HEK293 (cell line): Measurements from ENCODE around the gene SAE1.

ENCODE experiments used
- BCL11A ChIP-seq: fragments of 450-650 bp; formaldehyde crosslinking; IDR thresholded peaks from 2 replicates; pipeline ENCODE4 v1.5.1; 2016; ENCODE audit warnings: low read depth, missing biosample characterization, missing genetic modification characterization
- KLF10 ChIP-seq: fragments of 450-650 bp; IDR thresholded peaks from 2 replicates; pipeline ENCODE4 v1.5.1; 2018; ENCODE audit warnings: missing biosample characterization, mild to moderate bottlenecking, missing genetic modification characterization
- KLF16 ChIP-seq: fragments of 450-650 bp; formaldehyde crosslinking; IDR thresholded peaks from 2 replicates; pipeline ENCODE4 v1.5.1; 2017; ENCODE audit warnings: missing biosample characterization, missing genetic modification characterization
- KLF7 ChIP-seq: fragments of 450-650 bp; formaldehyde crosslinking; IDR thresholded peaks from 2 replicates; pipeline ENCODE4 v1.5.1; 2016; ENCODE audit warnings: missing biosample characterization, missing genetic modification characterization, borderline replicate concordance
- SALL2 ChIP-seq: fragments of 450-650 bp; formaldehyde crosslinking; IDR thresholded peaks from 2 replicates; pipeline ENCODE4 v1.5.0; 2017; ENCODE audit warnings: missing biosample characterization, mild to moderate bottlenecking, missing genetic modification characterization, borderline replicate concordance
- ZBTB21 ChIP-seq: fragments of 450-650 bp; formaldehyde crosslinking; IDR thresholded peaks from 2 replicates; pipeline ENCODE4 v1.5.1; 2017; ENCODE audit warnings: missing biosample characterization, missing genetic modification characterization
- ZNF174 ChIP-seq: fragments of 450-650 bp; formaldehyde crosslinking; IDR thresholded peaks from 2 replicates; pipeline ENCODE4 v1.5.0; 2017; ENCODE audit warnings: missing biosample characterization, mild to moderate bottlenecking, missing genetic modification characterization
- ZNF184 ChIP-seq: fragments of 450-650 bp; IDR thresholded peaks from 2 replicates; pipeline ENCODE4 v1.5.1; 2018; ENCODE audit warnings: missing biosample characterization, mild to moderate bottlenecking, missing genetic modification characterization
- ZNF2 ChIP-seq: fragments of 450-650 bp; formaldehyde crosslinking; IDR thresholded peaks from 2 replicates; pipeline ENCODE4 v1.5.1; 2016; ENCODE audit warnings: missing biosample characterization, missing genetic modification characterization
- ZNF214 ChIP-seq: fragments of 450-650 bp; formaldehyde crosslinking; IDR thresholded peaks from 2 replicates; pipeline ENCODE4 v1.5.1; 2017; ENCODE audit warnings: missing biosample characterization, mild to moderate bottlenecking, missing genetic modification characterization, borderline replicate concordance
- ZNF473 ChIP-seq: fragments of 450-650 bp; formaldehyde crosslinking; IDR thresholded peaks from 2 replicates; pipeline ENCODE4 v1.5.1; 2017; ENCODE audit warnings: missing biosample characterization, missing genetic modification characterization
- ZNF555 ChIP-seq: fragments of 450-650 bp; formaldehyde crosslinking; conservative IDR thresholded peaks from 2 replicates; pipeline ENCODE4 v1.5.1; 2017; ENCODE audit warnings: missing biosample characterization, mild to moderate bottlenecking, missing genetic modification characterization, inconsistent platforms
- ZNF600 ChIP-seq: fragments of 450-650 bp; formaldehyde crosslinking; IDR thresholded peaks from 2 replicates; pipeline ENCODE4 v1.5.1; 2016; ENCODE audit warnings: missing biosample characterization, missing genetic modification characterization
- ZNF629 ChIP-seq: fragments of 450-650 bp; formaldehyde crosslinking; IDR thresholded peaks from 2 replicates; pipeline ENCODE4 v1.5.1; 2017; ENCODE audit warnings: missing biosample characterization, missing genetic modification characterization
- ZNF660 ChIP-seq: fragments of 450-650 bp; IDR thresholded peaks from 2 replicates; pipeline ENCODE4 v1.5.1; 2018; ENCODE audit warnings: missing biosample characterization, mild to moderate bottlenecking, missing genetic modification characterization
- ZNF768 ChIP-seq: fragments of 450-650 bp; formaldehyde crosslinking; IDR thresholded peaks from 2 replicates; pipeline ENCODE4 v1.5.1; 2018; ENCODE audit warnings: missing biosample characterization, mild to moderate bottlenecking, missing genetic modification characterization
- ZNF785 ChIP-seq: fragments of 450-650 bp; formaldehyde crosslinking; IDR thresholded peaks from 2 replicates; pipeline ENCODE4 v1.5.1; 2016; ENCODE audit warnings: missing biosample characterization, missing genetic modification characterization
- ZSCAN30 ChIP-seq: fragments of 450-650 bp; IDR thresholded peaks from 2 replicates; pipeline ENCODE4 v1.5.1; 2018; ENCODE audit warnings: missing biosample characterization, mild to moderate bottlenecking, missing genetic modification characterization, moderate library complexity
- TF ChIP-seq, protein P1 (sequence below): fragments of 450-650 bp; formaldehyde crosslinking; IDR thresholded peaks from 2 replicates; pipeline ENCODE4 v1.5.1; 2017; ENCODE audit warnings: missing biosample characterization, missing genetic modification characterization
- TF ChIP-seq, protein P2 (sequence below): fragments of 450-650 bp; formaldehyde crosslinking; IDR thresholded peaks from 2 replicates; pipeline ENCODE4 v1.5.1; 2016; ENCODE audit warnings: missing biosample characterization, missing genetic modification characterization
- TF ChIP-seq, protein P3 (sequence below): fragments of 450-650 bp; formaldehyde crosslinking; IDR thresholded peaks from 2 replicates; pipeline ENCODE4 v1.5.1; 2016; ENCODE audit warnings: missing biosample characterization, missing genetic modification characterization, borderline replicate concordance
- TF ChIP-seq, protein P4 (sequence below): fragments of 450-650 bp; formaldehyde crosslinking; IDR thresholded peaks from 2 replicates; pipeline ENCODE4 v1.5.1; 2017; ENCODE audit warnings: missing biosample characterization, missing genetic modification characterization
- TF ChIP-seq, protein P5 (sequence below): sonication (generic); formaldehyde crosslinking; IDR thresholded peaks from 2 replicates; pipeline ENCODE4 v1.8.1; 2022; ENCODE audit warnings: mild to moderate bottlenecking, moderate library complexity, missing genetic modification reagents
- TF ChIP-seq, protein P6 (sequence below): fragments of 450-650 bp; formaldehyde crosslinking; IDR thresholded peaks from 2 replicates; pipeline ENCODE4 v1.5.1; 2016; ENCODE audit warnings: missing biosample characterization, missing genetic modification characterization
- TF ChIP-seq, protein P7 (sequence below): fragments of 450-650 bp; formaldehyde crosslinking; IDR thresholded peaks from 2 replicates; pipeline ENCODE4 v1.5.1; 2016; ENCODE audit warnings: missing biosample characterization, missing genetic modification characterization

SAE1 gene

DNA sequence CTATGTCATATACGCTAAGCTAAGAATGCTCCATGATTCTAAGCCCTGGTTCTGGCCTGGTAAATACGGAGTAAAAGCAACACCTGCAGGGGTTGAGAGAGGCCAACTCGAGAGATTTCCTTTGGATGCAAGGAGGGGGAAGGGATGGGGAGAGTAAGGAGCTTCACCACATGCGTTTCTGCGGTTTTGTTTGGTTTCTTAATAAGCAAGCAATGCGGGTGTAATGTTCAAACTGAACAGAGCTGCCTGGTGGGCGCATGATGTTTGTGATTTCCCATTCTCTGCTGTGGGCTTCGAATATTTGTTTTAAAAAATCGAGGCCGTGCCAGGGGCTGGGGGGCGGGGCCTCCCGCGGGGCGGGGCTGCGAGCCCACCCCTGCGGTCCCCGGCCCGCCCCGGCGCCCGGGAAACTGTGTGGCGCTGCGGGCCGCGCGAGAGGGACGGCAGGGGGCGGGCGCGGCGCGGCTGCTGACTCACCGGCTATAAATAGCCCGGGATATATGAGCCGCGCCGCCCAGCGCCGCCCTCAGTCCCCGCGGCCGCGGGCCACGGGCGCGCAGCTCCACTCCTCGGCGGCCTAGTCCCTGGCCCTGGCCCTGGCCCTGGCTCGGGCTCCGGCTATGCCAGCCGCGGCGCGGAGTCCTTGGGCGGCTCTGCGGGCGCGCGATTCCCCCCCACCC, 95.3 kb downstream of the SAE1 start (continued):
- TF ChIP-seq, protein P1, sequence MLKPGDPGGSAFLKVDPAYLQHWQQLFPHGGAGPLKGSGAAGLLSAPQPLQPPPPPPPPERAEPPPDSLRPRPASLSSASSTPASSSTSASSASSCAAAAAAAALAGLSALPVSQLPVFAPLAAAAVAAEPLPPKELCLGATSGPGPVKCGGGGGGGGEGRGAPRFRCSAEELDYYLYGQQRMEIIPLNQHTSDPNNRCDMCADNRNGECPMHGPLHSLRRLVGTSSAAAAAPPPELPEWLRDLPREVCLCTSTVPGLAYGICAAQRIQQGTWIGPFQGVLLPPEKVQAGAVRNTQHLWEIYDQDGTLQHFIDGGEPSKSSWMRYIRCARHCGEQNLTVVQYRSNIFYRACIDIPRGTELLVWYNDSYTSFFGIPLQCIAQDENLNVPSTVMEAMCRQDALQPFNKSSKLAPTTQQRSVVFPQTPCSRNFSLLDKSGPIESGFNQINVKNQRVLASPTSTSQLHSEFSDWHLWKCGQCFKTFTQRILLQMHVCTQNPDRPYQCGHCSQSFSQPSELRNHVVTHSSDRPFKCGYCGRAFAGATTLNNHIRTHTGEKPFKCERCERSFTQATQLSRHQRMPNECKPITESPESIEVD (tag by site-specific recombination) = no peak
- no peak for TF ChIP-seq ZNF214 (tag by site-specific recombination)
- no peak for TF ChIP-seq ZNF174 (tag by site-specific recombination)
- TF ChIP-seq, protein P2, sequence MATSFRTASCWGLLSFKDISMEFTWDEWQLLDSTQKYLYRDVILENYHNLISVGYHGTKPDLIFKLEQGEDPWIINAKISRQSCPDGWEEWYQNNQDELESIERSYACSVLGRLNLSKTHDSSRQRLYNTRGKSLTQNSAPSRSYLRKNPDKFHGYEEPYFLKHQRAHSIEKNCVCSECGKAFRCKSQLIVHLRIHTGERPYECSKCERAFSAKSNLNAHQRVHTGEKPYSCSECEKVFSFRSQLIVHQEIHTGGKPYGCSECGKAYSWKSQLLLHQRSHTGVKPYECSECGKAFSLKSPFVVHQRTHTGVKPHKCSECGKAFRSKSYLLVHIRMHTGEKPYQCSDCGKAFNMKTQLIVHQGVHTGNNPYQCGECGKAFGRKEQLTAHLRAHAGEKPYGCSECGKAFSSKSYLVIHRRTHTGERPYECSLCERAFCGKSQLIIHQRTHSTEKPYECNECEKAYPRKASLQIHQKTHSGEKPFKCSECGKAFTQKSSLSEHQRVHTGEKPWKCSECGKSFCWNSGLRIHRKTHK (tag by site-specific recombination) = no peak
- TF ChIP-seq ZNF473 (tag by site-specific recombination) = no peak
- no peak for TF ChIP-seq ZNF785
- peak; percentile 94 for TF ChIP-seq ZNF660 (tag by site-specific recombination)
- no peak for TF ChIP-seq ZNF184 (tag by site-specific recombination)
- peak; percentile 98 for TF ChIP-seq ZSCAN30 (tag by site-specific recombination)
- TF ChIP-seq KLF10 (tag by site-specific recombination) = peak; percentile 84; the same call in 1 of the 2 replicates
- TF ChIP-seq, protein P3, sequence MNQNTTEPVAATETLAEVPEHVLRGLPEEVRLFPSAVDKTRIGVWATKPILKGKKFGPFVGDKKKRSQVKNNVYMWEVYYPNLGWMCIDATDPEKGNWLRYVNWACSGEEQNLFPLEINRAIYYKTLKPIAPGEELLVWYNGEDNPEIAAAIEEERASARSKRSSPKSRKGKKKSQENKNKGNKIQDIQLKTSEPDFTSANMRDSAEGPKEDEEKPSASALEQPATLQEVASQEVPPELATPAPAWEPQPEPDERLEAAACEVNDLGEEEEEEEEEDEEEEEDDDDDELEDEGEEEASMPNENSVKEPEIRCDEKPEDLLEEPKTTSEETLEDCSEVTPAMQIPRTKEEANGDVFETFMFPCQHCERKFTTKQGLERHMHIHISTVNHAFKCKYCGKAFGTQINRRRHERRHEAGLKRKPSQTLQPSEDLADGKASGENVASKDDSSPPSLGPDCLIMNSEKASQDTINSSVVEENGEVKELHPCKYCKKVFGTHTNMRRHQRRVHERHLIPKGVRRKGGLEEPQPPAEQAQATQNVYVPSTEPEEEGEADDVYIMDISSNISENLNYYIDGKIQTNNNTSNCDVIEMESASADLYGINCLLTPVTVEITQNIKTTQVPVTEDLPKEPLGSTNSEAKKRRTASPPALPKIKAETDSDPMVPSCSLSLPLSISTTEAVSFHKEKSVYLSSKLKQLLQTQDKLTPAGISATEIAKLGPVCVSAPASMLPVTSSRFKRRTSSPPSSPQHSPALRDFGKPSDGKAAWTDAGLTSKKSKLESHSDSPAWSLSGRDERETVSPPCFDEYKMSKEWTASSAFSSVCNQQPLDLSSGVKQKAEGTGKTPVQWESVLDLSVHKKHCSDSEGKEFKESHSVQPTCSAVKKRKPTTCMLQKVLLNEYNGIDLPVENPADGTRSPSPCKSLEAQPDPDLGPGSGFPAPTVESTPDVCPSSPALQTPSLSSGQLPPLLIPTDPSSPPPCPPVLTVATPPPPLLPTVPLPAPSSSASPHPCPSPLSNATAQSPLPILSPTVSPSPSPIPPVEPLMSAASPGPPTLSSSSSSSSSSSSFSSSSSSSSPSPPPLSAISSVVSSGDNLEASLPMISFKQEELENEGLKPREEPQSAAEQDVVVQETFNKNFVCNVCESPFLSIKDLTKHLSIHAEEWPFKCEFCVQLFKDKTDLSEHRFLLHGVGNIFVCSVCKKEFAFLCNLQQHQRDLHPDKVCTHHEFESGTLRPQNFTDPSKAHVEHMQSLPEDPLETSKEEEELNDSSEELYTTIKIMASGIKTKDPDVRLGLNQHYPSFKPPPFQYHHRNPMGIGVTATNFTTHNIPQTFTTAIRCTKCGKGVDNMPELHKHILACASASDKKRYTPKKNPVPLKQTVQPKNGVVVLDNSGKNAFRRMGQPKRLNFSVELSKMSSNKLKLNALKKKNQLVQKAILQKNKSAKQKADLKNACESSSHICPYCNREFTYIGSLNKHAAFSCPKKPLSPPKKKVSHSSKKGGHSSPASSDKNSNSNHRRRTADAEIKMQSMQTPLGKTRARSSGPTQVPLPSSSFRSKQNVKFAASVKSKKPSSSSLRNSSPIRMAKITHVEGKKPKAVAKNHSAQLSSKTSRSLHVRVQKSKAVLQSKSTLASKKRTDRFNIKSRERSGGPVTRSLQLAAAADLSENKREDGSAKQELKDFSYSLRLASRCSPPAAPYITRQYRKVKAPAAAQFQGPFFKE (tag by site-specific recombination) = no peak
- TF ChIP-seq SALL2 (tag by site-specific recombination) = no peak
- TF ChIP-seq ZBTB21 = no peak
- no peak for TF ChIP-seq ZNF555 (tag by site-specific recombination)
- no peak for TF ChIP-seq ZNF629
- TF ChIP-seq, protein P4, sequence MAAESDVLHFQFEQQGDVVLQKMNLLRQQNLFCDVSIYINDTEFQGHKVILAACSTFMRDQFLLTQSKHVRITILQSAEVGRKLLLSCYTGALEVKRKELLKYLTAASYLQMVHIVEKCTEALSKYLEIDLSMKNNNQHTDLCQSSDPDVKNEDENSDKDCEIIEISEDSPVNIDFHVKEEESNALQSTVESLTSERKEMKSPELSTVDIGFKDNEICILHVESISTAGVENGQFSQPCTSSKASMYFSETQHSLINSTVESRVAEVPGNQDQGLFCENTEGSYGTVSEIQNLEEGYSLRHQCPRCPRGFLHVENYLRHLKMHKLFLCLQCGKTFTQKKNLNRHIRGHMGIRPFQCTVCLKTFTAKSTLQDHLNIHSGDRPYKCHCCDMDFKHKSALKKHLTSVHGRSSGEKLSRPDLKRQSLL (tag by site-specific recombination) = peak; percentile 41; the same call in 1 of the 2 replicates
- no peak for TF ChIP-seq ZNF2 (tag by site-specific recombination)
- no peak for TF ChIP-seq BCL11A (tag by site-specific recombination)
- TF ChIP-seq, protein P5, sequence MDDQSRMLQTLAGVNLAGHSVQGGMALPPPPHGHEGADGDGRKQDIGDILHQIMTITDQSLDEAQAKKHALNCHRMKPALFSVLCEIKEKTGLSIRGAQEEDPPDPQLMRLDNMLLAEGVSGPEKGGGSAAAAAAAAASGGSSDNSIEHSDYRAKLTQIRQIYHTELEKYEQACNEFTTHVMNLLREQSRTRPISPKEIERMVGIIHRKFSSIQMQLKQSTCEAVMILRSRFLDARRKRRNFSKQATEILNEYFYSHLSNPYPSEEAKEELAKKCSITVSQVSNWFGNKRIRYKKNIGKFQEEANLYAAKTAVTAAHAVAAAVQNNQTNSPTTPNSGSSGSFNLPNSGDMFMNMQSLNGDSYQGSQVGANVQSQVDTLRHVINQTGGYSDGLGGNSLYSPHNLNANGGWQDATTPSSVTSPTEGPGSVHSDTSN = 0 out of 2 replicates have a peak, but pooled peaks have one; percentile 73
- TF ChIP-seq, protein P6, sequence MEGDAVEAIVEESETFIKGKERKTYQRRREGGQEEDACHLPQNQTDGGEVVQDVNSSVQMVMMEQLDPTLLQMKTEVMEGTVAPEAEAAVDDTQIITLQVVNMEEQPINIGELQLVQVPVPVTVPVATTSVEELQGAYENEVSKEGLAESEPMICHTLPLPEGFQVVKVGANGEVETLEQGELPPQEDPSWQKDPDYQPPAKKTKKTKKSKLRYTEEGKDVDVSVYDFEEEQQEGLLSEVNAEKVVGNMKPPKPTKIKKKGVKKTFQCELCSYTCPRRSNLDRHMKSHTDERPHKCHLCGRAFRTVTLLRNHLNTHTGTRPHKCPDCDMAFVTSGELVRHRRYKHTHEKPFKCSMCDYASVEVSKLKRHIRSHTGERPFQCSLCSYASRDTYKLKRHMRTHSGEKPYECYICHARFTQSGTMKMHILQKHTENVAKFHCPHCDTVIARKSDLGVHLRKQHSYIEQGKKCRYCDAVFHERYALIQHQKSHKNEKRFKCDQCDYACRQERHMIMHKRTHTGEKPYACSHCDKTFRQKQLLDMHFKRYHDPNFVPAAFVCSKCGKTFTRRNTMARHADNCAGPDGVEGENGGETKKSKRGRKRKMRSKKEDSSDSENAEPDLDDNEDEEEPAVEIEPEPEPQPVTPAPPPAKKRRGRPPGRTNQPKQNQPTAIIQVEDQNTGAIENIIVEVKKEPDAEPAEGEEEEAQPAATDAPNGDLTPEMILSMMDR = no peak
- TF ChIP-seq ZNF768 (tag by site-specific recombination) = no peak
- TF ChIP-seq KLF7 (tag by site-specific recombination) = no peak
- TF ChIP-seq ZNF600 (tag by site-specific recombination) = 0 out of 2 replicates have a peak, but pooled peaks have one; percentile 23
- no peak for TF ChIP-seq KLF16 (tag by site-specific recombination)
- TF ChIP-seq, protein P7, sequence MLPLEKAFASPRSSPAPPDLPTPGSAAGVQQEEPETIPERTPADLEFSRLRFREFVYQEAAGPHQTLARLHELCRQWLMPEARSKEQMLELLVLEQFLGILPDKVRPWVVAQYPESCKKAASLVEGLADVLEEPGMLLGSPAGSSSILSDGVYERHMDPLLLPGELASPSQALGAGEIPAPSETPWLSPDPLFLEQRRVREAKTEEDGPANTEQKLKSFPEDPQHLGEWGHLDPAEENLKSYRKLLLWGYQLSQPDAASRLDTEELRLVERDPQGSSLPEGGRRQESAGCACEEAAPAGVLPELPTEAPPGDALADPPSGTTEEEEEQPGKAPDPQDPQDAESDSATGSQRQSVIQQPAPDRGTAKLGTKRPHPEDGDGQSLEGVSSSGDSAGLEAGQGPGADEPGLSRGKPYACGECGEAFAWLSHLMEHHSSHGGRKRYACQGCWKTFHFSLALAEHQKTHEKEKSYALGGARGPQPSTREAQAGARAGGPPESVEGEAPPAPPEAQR (tag by site-specific recombination) = no peak
